Trophoblast cell (in vitro differentiated cells and primary cell): ENCODE results near the gene CSAG1.
"Not testable (repeated sequence)": the region's sequence is repeated elsewhere in the genome, so short reads cannot be mapped to it uniquely, and the experiment has no call there.

ENCODE experiments used
- DNase-seq, 2 donors: peaks; one replicate each; pipeline ENCODE4 v3.0.0-alpha.2; 2016
- H2AFZ ChIP-seq: 2 replicates; pipeline ENCODE4 v1.6.1; 2013; ENCODE audit warnings: low read length, moderate library complexity, mild to moderate bottlenecking; ENCODE audit not compliant: insufficient read depth, poor library complexity
- H2AK5ac ChIP-seq: 2 replicates; pipeline ENCODE4 v1.6.1; 2013; ENCODE audit warnings: mild to moderate bottlenecking, low read length
- H2BK120ac ChIP-seq: 2 replicates; pipeline ENCODE4 v1.6.1; 2013; ENCODE audit warnings: low read length, mild to moderate bottlenecking, moderate library complexity; ENCODE audit not compliant: insufficient read depth, poor library complexity
- H2BK12ac ChIP-seq: 2 replicates; pipeline ENCODE4 v1.6.1; 2013; ENCODE audit warnings: mild to moderate bottlenecking, low read length, moderate library complexity
- H2BK5ac ChIP-seq: 2 replicates; pipeline ENCODE4 v1.6.1; 2013; ENCODE audit warnings: low read length, low read depth, moderate library complexity, mild to moderate bottlenecking; ENCODE audit not compliant: poor library complexity
- H3K14ac ChIP-seq: 2 replicates; pipeline ENCODE4 v1.6.1; 2013; ENCODE audit warnings: mild to moderate bottlenecking, low read length
- H3K18ac ChIP-seq: 2 replicates; pipeline ENCODE4 v1.6.1; 2013; ENCODE audit warnings: mild to moderate bottlenecking, low read length
- H3K23ac ChIP-seq: 2 replicates; pipeline ENCODE4 v1.6.1; 2013; ENCODE audit warnings: low read length
- H3K27ac ChIP-seq: 2 replicates; pipeline ENCODE4 v1.5.1; 2013; ENCODE audit warnings: low read depth, mild to moderate bottlenecking, inconsistent platforms, low read length, moderate library complexity
- H3K27me3 ChIP-seq: 2 replicates; pipeline ENCODE4 v1.6.1; 2013; ENCODE audit warnings: inconsistent platforms, mild to moderate bottlenecking, low read length, moderate library complexity; ENCODE audit not compliant: insufficient read depth
- H3K36me3 ChIP-seq, 2 experiments: 1 replicate in 1 of 2; 2 replicates in 1 of 2; pipeline ENCODE4 v1.6.1; 2013; ENCODE audit warnings: low read length in 2 of 2, mild to moderate bottlenecking in 2 of 2, moderate library complexity in 1 of 2; ENCODE audit not compliant: insufficient read depth in 2 of 2, control insufficient read depth in 1 of 2
- H3K4ac ChIP-seq: 2 replicates; pipeline ENCODE4 v1.6.1; 2013; ENCODE audit warnings: low read depth, mild to moderate bottlenecking, low read length, moderate library complexity
- H3K4me1 ChIP-seq, 2 experiments: 1 replicate in 1 of 2; 2 replicates in 1 of 2; pipeline ENCODE4 v1.6.1; 2013; ENCODE audit warnings: low read length in 2 of 2, mild to moderate bottlenecking in 2 of 2, moderate library complexity in 1 of 2; ENCODE audit not compliant: insufficient read depth in 2 of 2, control insufficient read depth in 1 of 2
- H3K4me2 ChIP-seq: 2 replicates; pipeline ENCODE4 v1.6.1; 2013; ENCODE audit warnings: inconsistent platforms, mild to moderate bottlenecking, low read length, moderate library complexity
- H3K4me3 ChIP-seq: 2 replicates; pipeline ENCODE4 v1.5.1; 2013; ENCODE audit warnings: mild to moderate bottlenecking, low read depth, low read length, inconsistent platforms
- H3K79me1 ChIP-seq: one replicate; pipeline ENCODE4 v1.6.1; 2013; ENCODE audit warnings: low read length
- H3K79me2 ChIP-seq: 2 replicates; pipeline ENCODE4 v1.6.1; 2013; ENCODE audit warnings: low read length, mild to moderate bottlenecking; ENCODE audit not compliant: control insufficient read depth, insufficient read depth, poor library complexity
- H3K9ac ChIP-seq: 2 replicates; pipeline ENCODE4 v1.6.1; 2013; ENCODE audit warnings: mild to moderate bottlenecking, low read length
- H3K9me3 ChIP-seq: 2 replicates; pipeline ENCODE4 v1.6.1; 2013; ENCODE audit warnings: low read depth, mild to moderate bottlenecking, control low read depth, inconsistent platforms, low read length; ENCODE audit not compliant: insufficient read depth
- H4K12ac ChIP-seq: 2 replicates; pipeline ENCODE4 v1.6.1; 2013; ENCODE audit warnings: low read depth, mild to moderate bottlenecking, low read length, moderate library complexity
- H4K8ac ChIP-seq: 2 replicates; pipeline ENCODE4 v1.6.1; 2013; ENCODE audit warnings: low read depth, mild to moderate bottlenecking, low read length, moderate library complexity
- H4K91ac ChIP-seq: one replicate; pipeline ENCODE4 v1.6.1; 2013; ENCODE audit warnings: low read depth, mild to moderate bottlenecking, low read length, moderate library complexity
- WGBS: extraction: QIAGEN DNeasy Blood & Tissue Kit; methylation state at CpG from one replicate; pipeline ENCODE4 v1.1.7; 2013; ENCODE audit warnings: missing lambda C conversion rate; ENCODE audit not compliant: insufficient read length, insufficient coverage; ENCODE audit errors: extremely low coverage; 5-methylcytosine and 5-hydroxymethylcytosine counted together

Gene CSAG1

GRCh38 chrX:152681012-152681411, 52.5 kb downstream of the CSAG1 start:
- not testable (repeated sequence) for H3K18ac ChIP-seq, H3K23ac ChIP-seq, H2BK5ac ChIP-seq, H3K36me3 ChIP-seq, H2AK5ac ChIP-seq, H3K27ac ChIP-seq, H2BK120ac ChIP-seq, H3K4me2 ChIP-seq, H4K12ac ChIP-seq, H3K14ac ChIP-seq, H2AFZ ChIP-seq, H4K91ac ChIP-seq, H3K9ac ChIP-seq, H3K9me3 ChIP-seq, H3K79me2 ChIP-seq, H3K4ac ChIP-seq, H3K27me3 ChIP-seq, H4K8ac ChIP-seq, H3K4me1 ChIP-seq, DNase-seq, H2BK12ac ChIP-seq, H3K79me1 ChIP-seq, H3K4me3 ChIP-seq
- no CpG with 5 or more reads among the region's 3 CpGs for WGBS
